GM21529 (cell line): ENCODE data around the gene SERPINB10.
A peak's percentile ranks its signal among the peaks of the same experiment; 100 is the strongest.
"Not testable (repeated sequence)": the region's sequence is repeated elsewhere in the genome, so short reads cannot be mapped to it uniquely, and the experiment has no call there.

Source experiments
- ATAC-seq: cut with Tn5 transposase; IDR thresholded peaks from one replicate; pipeline ENCODE4 v1.9.1; 2021; ENCODE audit not compliant: unreplicated experiment

Gene SERPINB10

GRCh38 chr18:63890237-63890949 is 17.4 kb upstream of the SERPINB10 start:
- ATAC-seq = no peak

- ATAC-seq = peak; percentile 84
These were observed 16.8 kb upstream of the SERPINB10 start for GRCh38 chr18:63890950-63891304.

- ATAC-seq = no peak
These were observed 15.2 kb upstream of the SERPINB10 start for GRCh38 chr18:63892566-63892965.

DNA sequence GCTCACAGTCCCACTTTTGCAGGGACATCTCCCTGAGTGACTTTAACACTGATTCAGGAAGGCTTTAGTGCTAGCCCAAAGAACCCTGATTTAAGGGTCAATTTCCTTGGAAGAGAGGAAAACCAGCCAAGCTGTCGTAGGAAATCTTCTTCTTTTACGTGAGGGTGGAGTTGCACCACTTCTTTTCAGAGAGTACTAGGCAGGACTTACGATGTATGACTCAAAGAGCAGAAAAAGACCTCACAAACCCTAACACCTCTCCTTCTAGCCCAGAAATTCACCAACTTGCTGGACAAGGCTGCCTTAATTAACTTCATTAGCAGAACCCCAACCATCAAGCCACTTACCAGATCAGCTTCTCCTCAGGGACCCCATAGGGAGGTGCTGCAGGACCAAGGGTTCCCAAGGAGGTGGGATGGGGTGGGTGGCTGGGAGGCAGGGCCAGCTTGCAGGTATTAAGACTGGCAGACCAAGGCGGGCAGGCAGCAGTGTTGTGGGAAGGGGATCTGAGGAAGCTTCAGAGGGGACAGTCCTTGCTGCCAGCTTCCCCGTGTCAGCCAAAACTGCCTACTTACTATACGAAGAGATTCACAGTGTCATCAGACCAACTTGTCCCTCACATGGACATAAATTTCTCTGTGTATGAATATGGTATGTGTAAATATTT is 13.5 kb upstream of the SERPINB10 start:
- no peak for ATAC-seq

- no peak for ATAC-seq
These were observed 12.6 kb upstream of the SERPINB10 start for GRCh38 chr18:63895190-63895589.

GRCh38 chr18:63897072-63897471 is 10.7 kb upstream of the SERPINB10 start:
- ATAC-seq = no peak

DNA sequence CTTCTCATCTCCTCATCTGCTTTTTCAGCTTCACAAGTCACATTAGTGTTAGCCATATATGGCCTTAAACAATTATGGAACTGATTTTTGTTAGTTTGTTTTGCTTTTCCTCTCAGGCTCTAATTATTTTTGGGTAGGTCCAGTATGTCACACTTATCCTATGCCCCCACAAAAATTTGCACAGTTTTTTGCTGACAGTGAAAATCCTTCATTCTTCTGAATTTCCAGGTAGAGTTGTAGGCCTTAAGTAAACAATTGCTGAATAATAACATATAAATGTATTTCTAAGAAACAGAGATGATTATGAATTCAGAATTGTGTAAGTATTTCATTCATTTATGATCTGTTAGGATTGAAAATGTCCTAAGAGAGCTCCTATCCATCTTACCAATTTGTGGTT is 8.6 kb upstream of the SERPINB10 start:
- ATAC-seq = no peak

GRCh38 chr18:63903851-63904570 is 3.7 kb upstream of the SERPINB10 start:
- no peak for ATAC-seq

- no peak for ATAC-seq
These were observed 3.1 kb upstream of the SERPINB10 start for GRCh38 chr18:63904694-63905093.

DNA sequence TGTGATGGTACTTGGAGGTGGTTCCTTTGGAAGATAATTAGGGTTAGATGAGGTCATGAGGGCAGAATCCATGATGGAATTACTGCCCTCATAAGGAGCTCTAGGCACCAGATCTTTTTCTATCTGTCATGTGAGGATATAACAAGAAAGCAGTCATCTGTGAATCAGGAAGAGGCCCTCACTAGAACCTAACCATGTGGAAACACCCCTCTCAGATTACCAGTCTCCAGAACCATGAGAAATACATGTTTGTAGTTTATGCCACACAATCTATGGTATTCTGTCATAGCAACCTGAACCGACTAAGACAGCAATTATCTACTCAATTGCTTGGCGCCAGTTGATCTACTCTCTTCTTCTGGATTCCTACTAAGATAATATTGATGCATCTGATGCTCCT is 2.4 kb upstream of the SERPINB10 start:
- no peak for ATAC-seq

DNA sequence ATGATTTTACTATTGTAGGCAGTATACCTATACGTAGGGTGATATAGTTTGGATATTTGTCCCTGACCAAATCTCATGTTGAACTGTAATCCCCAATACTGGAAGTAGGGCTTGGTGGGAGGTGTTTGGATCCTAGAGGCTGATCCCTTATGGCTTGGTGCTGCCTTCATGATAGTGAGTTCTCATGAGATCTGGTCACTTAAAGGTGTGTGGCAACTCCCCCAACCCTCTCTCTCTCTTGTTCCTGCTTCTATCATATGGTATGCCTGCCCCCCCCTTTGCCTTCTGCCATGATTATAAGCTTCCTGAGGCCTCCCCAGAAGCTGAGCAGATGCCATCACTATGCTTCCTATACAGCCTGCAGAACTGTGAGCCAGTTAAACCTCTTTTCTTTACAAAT is 1.7 kb upstream of the SERPINB10 start:
- ATAC-seq = no peak

DNA sequence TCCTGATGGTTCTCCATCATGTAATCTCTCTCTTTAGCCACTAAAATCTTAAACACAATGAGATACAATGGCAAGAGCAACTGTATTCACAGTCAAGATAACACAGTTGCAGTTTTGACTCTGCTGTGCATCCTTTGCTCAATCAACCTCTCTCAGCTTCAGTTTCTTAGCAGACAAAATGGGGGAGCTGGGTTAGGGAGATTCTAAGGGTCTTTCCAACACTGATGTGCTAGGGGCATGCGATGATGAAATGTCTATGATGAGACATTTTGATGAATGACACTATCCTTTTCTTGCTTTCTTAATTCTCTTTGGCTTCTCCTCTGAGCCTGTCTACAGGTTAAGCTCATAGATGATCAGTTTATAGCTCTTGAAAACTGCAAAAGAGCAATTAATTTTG is 1.1 kb downstream of the SERPINB10 start:
- ATAC-seq = no peak

- peak; percentile 63 for ATAC-seq
These were observed 2.1 kb downstream of the SERPINB10 start for GRCh38 chr18:63909870-63910269.

- ATAC-seq = no peak
These were observed 10.1 kb downstream of the SERPINB10 start for GRCh38 chr18:63917817-63918216.

- no peak for ATAC-seq
These were observed 14.3 kb downstream of the SERPINB10 start for GRCh38 chr18:63922049-63922448.

DNA sequence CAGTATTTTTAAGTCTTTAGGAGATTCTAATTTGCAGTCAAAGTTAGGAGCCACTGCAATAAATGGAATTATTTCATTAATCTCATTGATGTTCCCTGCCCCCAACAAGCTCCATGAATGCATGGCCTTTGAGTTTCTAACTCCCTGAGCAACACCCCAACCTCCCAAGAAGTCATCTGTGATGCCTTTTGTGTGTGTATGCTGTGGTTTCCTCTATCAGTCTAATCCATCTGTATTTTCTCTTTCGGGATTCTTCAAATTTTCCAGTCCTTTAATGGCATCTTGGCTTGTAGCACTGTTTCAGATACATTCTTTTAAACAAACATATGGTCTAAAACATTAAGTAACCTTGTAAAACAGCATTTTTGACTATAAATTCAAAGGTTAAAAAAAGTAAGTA is 16.8 kb downstream of the SERPINB10 start:
- ATAC-seq = no peak

GRCh38 chr18:63928331-63928730 is 20.6 kb downstream of the SERPINB10 start:
- ATAC-seq = no peak

DNA sequence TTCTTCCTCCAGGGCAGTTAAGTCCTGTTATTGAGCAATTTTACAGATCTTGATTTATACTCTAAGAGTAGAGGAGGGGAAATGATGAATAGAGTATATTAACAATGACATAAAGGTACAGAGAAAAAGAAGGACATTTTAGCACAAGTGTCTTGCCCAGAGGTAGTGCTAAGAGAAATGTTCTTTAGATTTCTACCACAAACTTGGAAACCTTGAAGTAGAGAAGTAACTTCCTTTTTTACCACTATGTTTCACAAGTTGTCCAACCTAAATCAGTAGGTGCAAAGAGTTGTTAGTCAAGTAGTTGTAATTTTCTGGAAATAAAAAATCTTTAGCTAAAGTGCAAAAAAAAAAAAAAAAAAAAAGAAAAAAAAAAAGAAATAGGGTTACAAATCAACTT is 21.6 kb downstream of the SERPINB10 start:
- not testable (repeated sequence) for ATAC-seq

GRCh38 chr18:63930773-63931354 is 23.1 kb downstream of the SERPINB10 start:
- ATAC-seq = no peak

DNA sequence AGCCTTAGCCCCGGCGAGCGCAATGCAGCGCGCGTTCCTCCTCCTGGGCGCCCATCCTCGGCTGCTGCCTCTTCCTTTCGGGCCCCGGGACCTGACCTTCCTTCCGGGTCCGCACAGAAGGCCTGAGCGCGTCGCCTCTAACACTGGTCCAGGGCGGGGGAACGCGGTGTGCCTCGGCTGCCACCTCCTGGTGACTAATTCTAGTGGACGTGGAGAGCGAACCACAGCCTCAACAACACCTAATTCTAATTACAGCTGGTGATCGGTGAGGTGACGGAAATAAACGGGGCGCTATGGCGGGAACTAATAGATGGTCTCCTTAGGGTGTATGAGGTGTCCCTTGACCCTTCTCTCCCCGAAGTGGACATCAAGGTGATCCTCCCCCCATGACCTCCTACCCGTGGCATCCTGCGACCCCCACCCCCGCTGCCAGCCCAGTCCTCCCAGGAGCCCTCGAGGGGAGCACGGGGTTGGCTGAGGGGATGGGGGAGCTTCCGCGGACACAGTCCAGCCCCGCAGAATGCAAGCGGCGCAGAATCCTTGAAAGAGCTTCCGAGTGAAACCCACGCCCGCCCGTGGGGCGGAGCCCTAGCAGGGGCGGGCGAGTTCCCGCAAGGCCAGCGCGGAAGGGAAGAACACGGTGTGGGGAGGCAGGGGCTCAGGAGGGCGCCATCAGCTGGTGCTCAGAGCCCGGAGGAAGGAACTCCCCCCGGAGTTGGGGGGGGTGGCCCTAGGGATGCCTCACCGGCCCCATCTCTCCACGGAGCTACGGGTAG is 28.6 kb downstream of the SERPINB10 start:
- ATAC-seq = peak; percentile 96

DNA sequence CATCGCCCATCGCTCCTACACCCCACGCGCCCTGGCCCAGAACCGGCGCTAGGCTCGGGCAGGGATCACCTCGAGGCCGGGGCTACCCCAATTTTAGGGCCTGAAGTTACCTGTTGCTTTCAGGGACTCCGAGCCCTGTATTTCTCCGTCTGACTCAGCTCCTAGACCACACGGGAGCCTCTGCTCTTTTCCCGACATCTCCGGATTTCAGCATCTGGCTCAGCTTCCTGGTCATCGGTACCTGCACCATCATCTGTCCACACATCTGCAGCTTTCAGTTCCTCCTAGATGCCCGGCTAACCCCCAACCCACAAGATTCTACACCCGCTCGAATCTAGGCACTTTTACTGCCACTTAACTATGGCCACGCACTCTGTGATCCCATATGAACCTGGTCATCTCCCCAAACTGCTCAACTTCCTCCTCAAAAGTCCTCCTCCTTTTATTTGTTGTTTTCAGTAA is 29.2 kb downstream of the SERPINB10 start:
- peak; percentile 47 for ATAC-seq
